OCI-LY3 (cell line): ENCODE measurements around the gene TMEM132D.

Source experiments
- EZH2phosphoT487 ChIP-seq: fragments of 200-600 bp; shearing (Covaris generic); IDR thresholded peaks from 2 replicates; pipeline ENCODE4 v1.6.1; 2018; ENCODE audit warnings: antibody characterized with exemption, mixed run types, low read depth
- TF ChIP-seq, protein P1 (sequence below): fragments of 200-600, 300-600 bp; sonication (generic); IDR thresholded peaks from 2 replicates; pipeline ENCODE4 v1.5.1; 2014; ENCODE audit warnings: antibody characterized with exemption, low read length, low read depth

GRCh38 chr12:129941618-129942017 lies 37.8 kb upstream of the TMEM132D start:
- TF ChIP-seq, protein P1, sequence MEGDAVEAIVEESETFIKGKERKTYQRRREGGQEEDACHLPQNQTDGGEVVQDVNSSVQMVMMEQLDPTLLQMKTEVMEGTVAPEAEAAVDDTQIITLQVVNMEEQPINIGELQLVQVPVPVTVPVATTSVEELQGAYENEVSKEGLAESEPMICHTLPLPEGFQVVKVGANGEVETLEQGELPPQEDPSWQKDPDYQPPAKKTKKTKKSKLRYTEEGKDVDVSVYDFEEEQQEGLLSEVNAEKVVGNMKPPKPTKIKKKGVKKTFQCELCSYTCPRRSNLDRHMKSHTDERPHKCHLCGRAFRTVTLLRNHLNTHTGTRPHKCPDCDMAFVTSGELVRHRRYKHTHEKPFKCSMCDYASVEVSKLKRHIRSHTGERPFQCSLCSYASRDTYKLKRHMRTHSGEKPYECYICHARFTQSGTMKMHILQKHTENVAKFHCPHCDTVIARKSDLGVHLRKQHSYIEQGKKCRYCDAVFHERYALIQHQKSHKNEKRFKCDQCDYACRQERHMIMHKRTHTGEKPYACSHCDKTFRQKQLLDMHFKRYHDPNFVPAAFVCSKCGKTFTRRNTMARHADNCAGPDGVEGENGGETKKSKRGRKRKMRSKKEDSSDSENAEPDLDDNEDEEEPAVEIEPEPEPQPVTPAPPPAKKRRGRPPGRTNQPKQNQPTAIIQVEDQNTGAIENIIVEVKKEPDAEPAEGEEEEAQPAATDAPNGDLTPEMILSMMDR: no peak
- no peak for TF ChIP-seq EZH2phosphoT487
